SH-SY5Y (cell line): ENCODE results near the gene GREB1L.

Experiments used
- GATA2 ChIP-seq: IDR thresholded peaks from 2 replicates; pipeline ENCODE4 v1.6.1; 2011; ENCODE audit warnings: mild to moderate bottlenecking, low read depth, low read length
- GATA3 ChIP-seq: IDR thresholded peaks from 2 replicates; pipeline ENCODE4 v1.6.1; 2011; ENCODE audit warnings: low read depth, mild to moderate bottlenecking, low read length, moderate library complexity

- TF ChIP-seq GATA2 (no peak), GATA3 (no peak)
Observed at GRCh38 chr18:21468514-21469164, 226.6 kb downstream of the GREB1L start.
